Thyroid gland (tissue), 4 donors: ENCODE data around the gene NMNAT2. TPM values are rescaled to one million over a fixed set of nuclear protein-coding genes. Genes with fewer than 3 reads are reported as not detected.

ENCODE experiments used
- DNase-seq, 2 donors: peaks; one replicate each; pipeline ENCODE4 v3.0.0-alpha.2; 2019
- H3K27ac ChIP-seq, 3 donors: fragments of 200-600 bp; sonication (generic); 1 replicate in 2 of 3; 2 replicates in 1 of 3; pipeline ENCODE4 v1.5.1; 2016 to 2019; ENCODE audit warnings: mild to moderate bottlenecking in 1 of 3, moderate library complexity in 1 of 3
- H3K27me3 ChIP-seq: fragments of 200-600 bp; sonication (generic); one replicate; pipeline ENCODE4 v1.5.1; 2019
- H3K36me3 ChIP-seq, 2 donors: fragments of 200-600 bp; sonication (generic); one replicate each; pipeline ENCODE4 v1.5.1; 2016 to 2019
- H3K4me1 ChIP-seq, 2 donors: fragments of 200-600 bp; sonication (generic); one replicate each; pipeline ENCODE4 v1.5.1; 2017 to 2019
- H3K4me3 ChIP-seq, 3 donors: fragments of 200-600 bp; sonication (generic); replicated peaks in 1 of 3; 1 replicate in 2 of 3; 2 replicates in 1 of 3; pipeline ENCODE4 v1.5.1; 2016; ENCODE audit warnings: mild to moderate bottlenecking in 1 of 3
- H3K9me3 ChIP-seq: fragments of 200-600 bp; sonication (generic); one replicate; pipeline ENCODE4 v1.5.1; 2017
- POLR2A ChIP-seq, 2 donors: fragments of 450-650 bp; IDR thresholded peaks; one replicate each; pipeline ENCODE4 v1.6.1; 2017; ENCODE audit warnings: antibody characterized with exemption in 2 of 2, mild to moderate bottlenecking in 2 of 2, moderate library complexity in 1 of 2
- WGBS, 2 donors: methylation state at CpG; one replicate each; pipeline ENCODE4 v1.1.5; 2017; 5-methylcytosine and 5-hydroxymethylcytosine counted together
- intact Hi-C: fragments of 100-400 bp; cut with DNase I; formaldehyde crosslinking; loops from one replicate; pipeline ENCODE4 v1.15.1; 2023
- total RNA-seq, 4 donors: library from RNA; depleted of rRNA; stranded (reverse); fragments of >200 nt; gene quantifications; one replicate each; pipeline ENCODE4 v1.2.3, GENCODE V29; 2016
- TF ChIP-seq, protein P1 (sequence below), 6 experiments: fragments of 200-600 bp in 3 of 6; fragments of 450-650 bp in 3 of 6; sonication (generic) in 3 of 6; IDR thresholded peaks; one replicate each; pipeline ENCODE4 v1.5.1; 2016 to 2019; ENCODE audit warnings: antibody characterized with exemption in 6 of 6, mild to moderate bottlenecking in 2 of 6, inconsistent platforms in 1 of 6, moderate library complexity in 1 of 6

Gene NMNAT2
- total RNA-seq, 4 donors from 2014 or later: 7.6 to 39.5 (median 17.3) TPM

DNA sequence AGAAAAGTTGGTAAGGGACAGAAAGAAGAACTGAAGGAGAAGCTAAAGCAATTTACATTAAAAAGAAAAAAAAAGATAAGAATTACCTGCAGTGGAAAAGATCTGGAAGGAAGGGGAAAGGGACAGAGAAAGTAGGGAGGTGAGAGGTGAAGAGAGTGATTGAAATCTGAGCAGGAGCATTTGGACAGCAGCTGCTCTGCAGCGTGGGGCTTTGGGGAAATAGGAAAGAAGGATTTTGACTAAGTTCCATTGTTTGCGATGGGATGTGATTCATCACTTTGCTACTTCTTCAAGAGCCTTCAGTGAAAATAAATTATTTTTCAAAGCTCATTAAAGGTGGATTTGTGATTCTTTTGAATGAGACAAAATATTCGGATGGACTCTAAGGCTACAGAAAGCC lies 26.1 kb upstream of the NMNAT2 start:
- WGBS, 2 donors: 51 to 64% methylated on average over 3 of the region's 3 CpGs
- intact Hi-C loops: no loop called here
- H3K27ac ChIP-seq: no peak overlapping the region
- TF ChIP-seq, protein P1, sequence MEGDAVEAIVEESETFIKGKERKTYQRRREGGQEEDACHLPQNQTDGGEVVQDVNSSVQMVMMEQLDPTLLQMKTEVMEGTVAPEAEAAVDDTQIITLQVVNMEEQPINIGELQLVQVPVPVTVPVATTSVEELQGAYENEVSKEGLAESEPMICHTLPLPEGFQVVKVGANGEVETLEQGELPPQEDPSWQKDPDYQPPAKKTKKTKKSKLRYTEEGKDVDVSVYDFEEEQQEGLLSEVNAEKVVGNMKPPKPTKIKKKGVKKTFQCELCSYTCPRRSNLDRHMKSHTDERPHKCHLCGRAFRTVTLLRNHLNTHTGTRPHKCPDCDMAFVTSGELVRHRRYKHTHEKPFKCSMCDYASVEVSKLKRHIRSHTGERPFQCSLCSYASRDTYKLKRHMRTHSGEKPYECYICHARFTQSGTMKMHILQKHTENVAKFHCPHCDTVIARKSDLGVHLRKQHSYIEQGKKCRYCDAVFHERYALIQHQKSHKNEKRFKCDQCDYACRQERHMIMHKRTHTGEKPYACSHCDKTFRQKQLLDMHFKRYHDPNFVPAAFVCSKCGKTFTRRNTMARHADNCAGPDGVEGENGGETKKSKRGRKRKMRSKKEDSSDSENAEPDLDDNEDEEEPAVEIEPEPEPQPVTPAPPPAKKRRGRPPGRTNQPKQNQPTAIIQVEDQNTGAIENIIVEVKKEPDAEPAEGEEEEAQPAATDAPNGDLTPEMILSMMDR (IDR thresholded peaks at IDR 0.05): no peak
- no peak for TF ChIP-seq POLR2A (IDR thresholded peaks at IDR 0.05)
- no peaks in the 10 kb centered on the region for H3K36me3 ChIP-seq
- no peak overlapping the region for H3K4me3 ChIP-seq
- no peaks in the 10 kb centered on the region for H3K27me3 ChIP-seq
- no peaks in the 10 kb centered on the region for H3K4me1 ChIP-seq
- H3K9me3 ChIP-seq: no peaks in the 10 kb centered on the region
- no peak for DNase-seq

DNA sequence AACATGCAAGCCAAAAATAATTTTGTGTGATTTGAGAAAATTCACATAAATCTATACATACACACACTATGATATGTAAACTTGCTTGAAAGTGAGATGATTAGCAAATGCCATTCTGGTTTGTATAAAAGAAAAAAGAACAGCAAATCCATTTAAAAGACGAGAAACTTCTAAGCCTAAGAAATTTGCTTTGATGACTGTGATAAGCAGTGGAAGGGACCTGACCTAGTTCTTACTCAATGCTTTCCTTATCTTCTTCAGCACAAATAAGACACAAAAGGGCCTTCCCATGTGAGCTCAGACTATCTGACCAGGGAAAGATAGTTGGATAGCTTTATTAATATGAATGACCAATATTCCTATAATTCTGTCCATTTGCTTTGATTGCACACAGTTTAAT lies 25.3 kb upstream of the NMNAT2 start:
- H3K36me3 ChIP-seq: no peaks in the 10 kb centered on the region
- H3K4me1 ChIP-seq: no peaks in the 10 kb centered on the region
- intact Hi-C loops: no loop called here
- H3K27me3 ChIP-seq: no peaks in the 10 kb centered on the region
- WGBS, 2 donors: 61 to 71% methylated on average over 1 of the region's 1 CpG
- DNase-seq: no peak
- H3K9me3 ChIP-seq: no peaks in the 10 kb centered on the region
- no peak for TF ChIP-seq POLR2A (IDR thresholded peaks at IDR 0.05)
- TF ChIP-seq, protein P1 (IDR thresholded peaks at IDR 0.05): no peak
- no peak overlapping the region for H3K4me3 ChIP-seq
- no peak overlapping the region for H3K27ac ChIP-seq

DNA sequence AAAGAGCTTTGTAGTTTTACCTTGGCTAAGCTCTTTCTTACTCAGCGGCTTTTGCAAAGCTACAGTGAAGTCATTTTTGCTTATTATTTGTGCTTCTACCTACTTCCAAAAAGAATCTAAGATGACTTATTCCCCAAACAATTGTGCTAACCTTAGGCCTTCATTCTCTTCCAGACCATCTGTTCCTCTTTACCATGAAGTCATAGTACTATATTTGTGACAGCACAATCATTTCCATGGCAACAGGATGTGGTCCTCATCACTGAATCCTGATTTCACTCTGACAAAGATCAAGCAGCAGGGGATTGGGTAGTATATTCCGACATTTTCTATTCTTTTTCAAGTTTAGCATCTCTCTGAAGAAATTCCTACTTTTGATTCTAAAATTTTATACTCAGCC lies 24.8 kb upstream of the NMNAT2 start:
- no peak for DNase-seq
- intact Hi-C loops: no loop called here
- TF ChIP-seq, protein P1 (IDR thresholded peaks at IDR 0.05): no peak
- no peak for TF ChIP-seq POLR2A (IDR thresholded peaks at IDR 0.05)
- H3K27ac ChIP-seq: no peak overlapping the region
- H3K4me1 ChIP-seq: no peaks in the 10 kb centered on the region
- H3K27me3 ChIP-seq: no peaks in the 10 kb centered on the region
- no peaks in the 10 kb centered on the region for H3K36me3 ChIP-seq
- no peak overlapping the region for H3K4me3 ChIP-seq
- WGBS, 2 donors: 88 to 89% methylated on average over 2 of the region's 2 CpGs
- no peaks in the 10 kb centered on the region for H3K9me3 ChIP-seq

DNA sequence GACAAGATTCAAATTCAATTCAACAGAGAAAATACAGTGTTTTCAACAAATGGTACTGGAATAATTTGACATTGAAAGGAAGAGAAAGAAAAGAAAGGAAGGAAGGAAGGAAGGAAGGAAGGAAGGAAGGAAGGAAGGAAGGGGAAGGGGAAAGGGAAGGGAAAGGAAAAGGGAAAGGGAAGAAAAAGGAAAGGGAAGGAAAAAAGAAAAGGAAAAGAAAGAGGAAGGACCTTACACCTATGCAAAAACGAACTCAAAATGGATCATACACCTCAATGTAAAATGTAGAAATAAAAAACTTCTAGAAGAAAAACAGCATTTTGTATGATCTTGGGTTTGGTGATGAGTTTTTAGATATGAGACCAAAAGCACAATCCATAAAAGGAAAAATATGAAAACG lies 19.9 kb upstream of the NMNAT2 start:
- no peaks in the 10 kb centered on the region for H3K36me3 ChIP-seq
- intact Hi-C loops: no loop called here
- no peaks in the 10 kb centered on the region for H3K9me3 ChIP-seq
- WGBS, 2 donors: 87 to 88% methylated on average over 2 of the region's 2 CpGs
- H3K27ac ChIP-seq: no peak overlapping the region
- no peaks in the 10 kb centered on the region for H3K27me3 ChIP-seq
- H3K4me1 ChIP-seq: no peaks in the 10 kb centered on the region
- no peak for DNase-seq
- no peak for TF ChIP-seq POLR2A (IDR thresholded peaks at IDR 0.05)
- TF ChIP-seq, protein P1 (IDR thresholded peaks at IDR 0.05): no peak
- H3K4me3 ChIP-seq: no peak overlapping the region

DNA sequence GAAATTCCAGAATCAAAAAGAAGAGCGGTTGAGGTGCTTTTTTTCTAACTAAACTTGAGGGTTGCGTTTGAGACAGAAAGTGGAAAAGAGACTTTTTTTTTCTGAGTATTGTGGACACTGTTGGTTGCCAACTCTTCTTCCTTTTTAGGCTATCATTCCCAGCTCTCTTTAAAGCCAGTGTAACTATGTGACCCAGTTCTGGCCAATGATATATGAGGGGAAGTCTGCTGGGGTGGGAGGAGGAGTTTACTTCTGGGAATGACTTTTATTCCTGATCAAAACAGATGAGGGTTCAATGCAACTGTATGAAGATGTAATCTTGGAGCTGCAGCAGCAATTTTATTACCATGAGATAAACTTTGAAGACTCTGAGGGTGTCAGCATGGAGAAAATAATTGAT lies 17.3 kb upstream of the NMNAT2 start:
- TF ChIP-seq POLR2A (IDR thresholded peaks at IDR 0.05): no peak
- TF ChIP-seq, protein P1 (IDR thresholded peaks at IDR 0.05): no peak
- intact Hi-C loops: no loop called here
- 73 to 75% methylated on average over 2 of the region's 2 CpGs for WGBS, 2 donors
- no peak overlapping the region for H3K27ac ChIP-seq
- H3K27me3 ChIP-seq: no peaks in the 10 kb centered on the region
- no peaks in the 10 kb centered on the region for H3K4me1 ChIP-seq
- H3K36me3 ChIP-seq: no peaks in the 10 kb centered on the region
- no peaks in the 10 kb centered on the region for H3K9me3 ChIP-seq
- DNase-seq: no peak
- H3K4me3 ChIP-seq: no peak overlapping the region
